ENCODE data around the gene MEDAG. TPM values are rescaled to one million over a fixed set of nuclear protein-coding genes. Genes with fewer than 3 reads are reported as not detected.

MEDAG gene
- polyA plus RNA-seq, 4 donors, result 0.34 to 21.4 (median 1.6) TPM

DNA sequence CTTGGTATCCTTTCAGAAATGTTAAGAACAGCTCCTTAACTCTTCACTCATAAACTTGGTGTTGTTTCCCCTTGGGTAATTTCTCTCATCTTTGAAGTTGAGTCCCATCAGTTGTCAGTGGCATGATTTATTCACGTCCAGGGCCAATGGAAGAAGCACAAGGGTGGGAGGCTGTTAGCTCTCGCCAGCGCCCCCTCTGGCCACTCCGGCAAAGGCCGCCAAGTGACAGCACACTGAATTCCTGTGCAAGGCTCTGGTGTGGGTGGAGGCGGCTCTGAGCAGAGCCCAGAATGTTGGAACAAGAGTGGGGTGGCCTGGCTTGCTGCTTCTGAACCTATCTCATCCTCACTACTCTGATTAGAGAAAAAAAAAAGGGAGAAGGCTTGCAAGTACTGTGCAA lies 13.1 kb upstream of the MEDAG start:
- FAIRE-seq, result no peak
- no peak overlapping the region for H3K27ac ChIP-seq (ENCODE audit: low read depth in 1 of 3, low read length in 2 of 3)
- DNase-seq, result no peak

GRCh38 chr13:30895773-30896172 lies 10.3 kb upstream of the MEDAG start:
- peaks cover 0 to 4% (median 4%) of the 10 kb centered on the region in 3 donors for H3K27me3 ChIP-seq (ENCODE audit: control insufficient read depth in 3 of 3, insufficient read depth in 3 of 3, low read length in 3 of 3)
- H3K27ac ChIP-seq (ENCODE audit: low read depth in 1 of 3, low read length in 2 of 3), result no peak overlapping the region
- no peaks in the 10 kb centered on the region for H3K9me3 ChIP-seq (ENCODE audit: control insufficient read depth in 2 of 2, insufficient read depth in 1 of 2, low read depth in 1 of 2, low read length in 1 of 2)
- DNase-seq (no peak), FAIRE-seq (no peak)
- H3K36me3 ChIP-seq (ENCODE audit: control insufficient read depth in 3 of 3, insufficient read depth in 2 of 3, low read depth in 1 of 3, low read length in 3 of 3), result no peaks in the 10 kb centered on the region
- WGBS, 3 donors, result 69 to 79% (median 71%) methylated on average over 4 of the region's 4 CpGs
- no peak overlapping the region for H3K4me3 ChIP-seq (ENCODE audit: low read depth in 1 of 3, low read length in 3 of 3)
- H3K4me1 ChIP-seq (ENCODE audit: control insufficient read depth in 3 of 3, insufficient read depth in 2 of 3, low read depth in 1 of 3, low read length in 2 of 3), result no peaks in the 10 kb centered on the region

More for the DNA sequence above, 13.1 kb upstream of the MEDAG start:
- Histone ChIP-seq H3K27me3 (ENCODE audit: control insufficient read depth in 3 of 3, insufficient read depth in 3 of 3, low read length in 3 of 3) (peaks cover 0 to 2% (median 0%) of the 10 kb centered on the region in 3 donors), H3K9me3 (ENCODE audit: control insufficient read depth in 2 of 2, insufficient read depth in 1 of 2, low read depth in 1 of 2, low read length in 1 of 2) (no peaks in the 10 kb centered on the region), H3K4me1 (ENCODE audit: control insufficient read depth in 3 of 3, insufficient read depth in 2 of 3, low read depth in 1 of 3, low read length in 2 of 3) (no peaks in the 10 kb centered on the region), H3K36me3 (ENCODE audit: control insufficient read depth in 3 of 3, insufficient read depth in 2 of 3, low read depth in 1 of 3, low read length in 3 of 3) (peaks cover 0 to 3% (median 0%) of the 10 kb centered on the region in 3 donors), H3K4me3 (ENCODE audit: low read depth in 1 of 3, low read length in 3 of 3) (no peak overlapping the region)
- 23 to 43% (median 35%) methylated on average over 6 of the region's 6 CpGs for WGBS, 3 donors

- no peaks in the 10 kb centered on the region for H3K36me3 ChIP-seq (ENCODE audit: control insufficient read depth in 3 of 3, insufficient read depth in 2 of 3, low read depth in 1 of 3, low read length in 3 of 3)
- no peak for FAIRE-seq
- no peak for DNase-seq
These were observed 8.0 kb upstream of the MEDAG start for GRCh38 chr13:30898070-30898469.

DNA sequence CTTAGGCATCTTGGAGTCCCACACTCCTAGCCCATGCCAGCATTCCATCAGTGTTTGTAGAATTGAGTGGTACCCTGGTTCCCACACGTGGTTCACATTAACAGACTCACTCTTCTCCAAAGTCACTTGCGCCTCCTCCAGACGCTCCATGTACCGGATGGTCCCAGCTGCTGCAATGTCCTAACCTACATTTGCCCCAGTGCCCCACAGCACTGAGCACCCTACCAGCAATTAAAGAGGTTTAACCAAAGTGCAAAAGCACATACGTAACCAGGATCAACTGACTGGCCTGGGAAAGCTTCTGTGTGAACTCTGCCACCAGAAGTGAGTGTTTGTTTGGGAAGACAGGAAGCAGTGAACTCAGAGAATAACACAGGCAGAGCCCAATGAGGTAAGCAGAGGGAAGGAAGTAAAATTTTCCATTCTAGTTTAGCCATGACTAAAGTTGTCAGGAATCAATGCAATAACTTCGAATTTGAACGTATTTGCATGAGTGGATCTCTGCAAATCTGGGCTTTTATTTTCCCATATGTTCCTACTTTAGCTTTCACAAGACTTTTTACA lies 7.3 kb upstream of the MEDAG start:
- Histone ChIP-seq H3K4me1 (ENCODE audit: control insufficient read depth in 3 of 3, insufficient read depth in 2 of 3, low read depth in 1 of 3, low read length in 2 of 3) (no peaks in the 10 kb centered on the region), H3K36me3 (ENCODE audit: control insufficient read depth in 3 of 3, insufficient read depth in 2 of 3, low read depth in 1 of 3, low read length in 3 of 3) (no peaks in the 10 kb centered on the region), H3K9me3 (ENCODE audit: control insufficient read depth in 2 of 2, insufficient read depth in 1 of 2, low read depth in 1 of 2, low read length in 1 of 2) (no peaks in the 10 kb centered on the region), H3K4me3 (ENCODE audit: low read depth in 1 of 3, low read length in 3 of 3) (no peak overlapping the region), H3K27me3 (ENCODE audit: control insufficient read depth in 3 of 3, insufficient read depth in 3 of 3, low read length in 3 of 3) (peaks cover 0 to 8% (median 4%) of the 10 kb centered on the region in 3 donors), H3K27ac (ENCODE audit: low read depth in 1 of 3, low read length in 2 of 3) (peak overlapping the region in 1 of 3 donors; percentile 30)
- WGBS, 3 donors, result 60 to 67% (median 65%) methylated on average over 7 of the region's 7 CpGs
- peak in 1 of 2 donors; percentile 21 for DNase-seq
- FAIRE-seq, result no peak

More at GRCh38 chr13:30898070-30898469, 8.0 kb upstream of the MEDAG start:
- Histone ChIP-seq H3K9me3 (ENCODE audit: control insufficient read depth in 2 of 2, insufficient read depth in 1 of 2, low read depth in 1 of 2, low read length in 1 of 2) (no peaks in the 10 kb centered on the region), H3K4me3 (ENCODE audit: low read depth in 1 of 3, low read length in 3 of 3) (no peak overlapping the region), H3K27ac (ENCODE audit: low read depth in 1 of 3, low read length in 2 of 3) (no peak overlapping the region), H3K4me1 (ENCODE audit: control insufficient read depth in 3 of 3, insufficient read depth in 2 of 3, low read depth in 1 of 3, low read length in 2 of 3) (no peaks in the 10 kb centered on the region), H3K27me3 (ENCODE audit: control insufficient read depth in 3 of 3, insufficient read depth in 3 of 3, low read length in 3 of 3) (peaks cover 0 to 4% (median 4%) of the 10 kb centered on the region in 3 donors)

- DNase-seq (no peak), FAIRE-seq (no peak)
- no peaks in the 10 kb centered on the region for H3K36me3 ChIP-seq (ENCODE audit: control insufficient read depth in 3 of 3, insufficient read depth in 2 of 3, low read depth in 1 of 3, low read length in 3 of 3)
- no peaks in the 10 kb centered on the region for H3K9me3 ChIP-seq (ENCODE audit: control insufficient read depth in 2 of 2, insufficient read depth in 1 of 2, low read depth in 1 of 2, low read length in 1 of 2)
- H3K27ac ChIP-seq (ENCODE audit: low read depth in 1 of 3, low read length in 2 of 3), result no peak overlapping the region
- no peak overlapping the region for H3K4me3 ChIP-seq (ENCODE audit: low read depth in 1 of 3, low read length in 3 of 3)
- no peaks in the 10 kb centered on the region for H3K4me1 ChIP-seq (ENCODE audit: control insufficient read depth in 3 of 3, insufficient read depth in 2 of 3, low read depth in 1 of 3, low read length in 2 of 3)
- WGBS, 3 donors, result 66 to 78% (median 77%) methylated on average over 4 of the region's 4 CpGs
- peaks cover 0 to 24% (median 12%) of the 10 kb centered on the region in 3 donors for H3K27me3 ChIP-seq (ENCODE audit: control insufficient read depth in 3 of 3, insufficient read depth in 3 of 3, low read length in 3 of 3)
These were observed 5.6 kb upstream of the MEDAG start for GRCh38 chr13:30900436-30900835.

DNA sequence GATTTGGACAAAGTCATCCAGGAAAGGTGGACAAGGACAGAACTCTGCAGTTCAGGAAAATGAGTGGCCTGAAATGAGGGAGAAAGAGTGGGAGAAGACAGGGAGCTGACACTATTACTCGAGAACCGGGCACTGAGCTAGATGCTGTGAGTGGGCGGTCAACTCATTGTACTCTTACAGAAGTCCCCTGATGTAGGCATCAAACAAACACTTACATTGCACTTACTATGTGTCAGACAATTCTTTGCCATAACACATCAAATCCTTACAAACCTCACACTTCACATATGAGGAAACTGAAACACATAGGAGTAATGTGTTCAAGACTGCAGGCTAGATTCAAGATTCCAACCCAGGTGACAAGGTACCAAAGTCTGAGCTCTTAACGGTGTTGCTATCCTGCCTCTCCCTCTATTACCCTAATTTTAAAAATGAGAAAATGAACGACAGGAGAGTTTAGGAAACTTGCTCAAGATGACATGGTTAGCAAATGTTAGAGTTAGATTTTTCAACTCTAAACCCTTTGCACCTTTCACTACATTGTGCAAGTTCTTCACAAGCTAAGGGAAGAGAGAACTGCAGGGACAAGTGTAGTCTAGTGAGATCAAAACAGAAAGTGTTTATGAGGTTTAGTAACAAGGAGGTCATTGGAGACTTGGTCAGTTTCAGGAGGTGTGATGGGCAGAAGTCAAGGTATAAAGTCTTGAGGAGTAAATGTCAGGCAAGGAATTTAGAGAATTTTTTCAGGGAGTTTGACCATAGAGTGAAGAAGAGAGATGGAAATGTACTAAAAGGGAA lies 4.9 kb upstream of the MEDAG start:
- H3K4me1 ChIP-seq (ENCODE audit: control insufficient read depth in 3 of 3, insufficient read depth in 2 of 3, low read depth in 1 of 3, low read length in 2 of 3), result peaks cover 0 to 5% (median 0%) of the 10 kb centered on the region in 3 donors
- DNase-seq (no peak), FAIRE-seq (no peak)
- H3K4me3 ChIP-seq (ENCODE audit: low read depth in 1 of 3, low read length in 3 of 3), result no peak overlapping the region
- 68 to 82% (median 70%) methylated on average over 5 of the region's 5 CpGs for WGBS, 3 donors
- H3K27ac ChIP-seq (ENCODE audit: low read depth in 1 of 3, low read length in 2 of 3), result no peak overlapping the region
- no peaks in the 10 kb centered on the region for H3K36me3 ChIP-seq (ENCODE audit: control insufficient read depth in 3 of 3, insufficient read depth in 2 of 3, low read depth in 1 of 3, low read length in 3 of 3)
- H3K9me3 ChIP-seq (ENCODE audit: control insufficient read depth in 2 of 2, insufficient read depth in 1 of 2, low read depth in 1 of 2, low read length in 1 of 2), result no peaks in the 10 kb centered on the region
- H3K27me3 ChIP-seq (ENCODE audit: control insufficient read depth in 3 of 3, insufficient read depth in 3 of 3, low read length in 3 of 3), result peaks cover 0 to 30% (median 19%) of the 10 kb centered on the region in 3 donors

DNA sequence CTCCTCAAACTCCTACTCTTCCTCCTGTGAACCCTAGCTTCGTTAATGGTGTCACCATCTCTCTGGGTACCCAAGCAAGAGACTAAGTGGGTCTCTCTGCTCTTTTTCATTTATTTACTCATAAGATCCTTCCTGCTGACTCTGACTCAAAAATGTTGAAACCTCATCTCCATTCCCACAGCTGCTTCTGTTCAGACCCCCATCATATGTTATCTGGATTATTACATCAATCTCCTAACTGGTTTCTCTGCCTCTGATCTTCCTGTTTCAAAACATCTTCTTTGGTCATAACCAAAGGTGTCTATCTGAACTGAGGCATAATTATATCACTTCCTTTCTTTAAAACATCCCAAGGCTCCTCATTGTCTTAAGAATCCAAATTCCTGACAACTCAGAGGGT lies 2.0 kb upstream of the MEDAG start:
- Histone ChIP-seq H3K4me3 (ENCODE audit: low read depth in 1 of 3, low read length in 3 of 3) (no peak overlapping the region), H3K4me1 (ENCODE audit: control insufficient read depth in 3 of 3, insufficient read depth in 2 of 3, low read depth in 1 of 3, low read length in 2 of 3) (peaks cover 0 to 5% (median 0%) of the 10 kb centered on the region in 3 donors), H3K9me3 (ENCODE audit: control insufficient read depth in 2 of 2, insufficient read depth in 1 of 2, low read depth in 1 of 2, low read length in 1 of 2) (no peaks in the 10 kb centered on the region), H3K36me3 (ENCODE audit: control insufficient read depth in 3 of 3, insufficient read depth in 2 of 3, low read depth in 1 of 3, low read length in 3 of 3) (no peaks in the 10 kb centered on the region), H3K27me3 (ENCODE audit: control insufficient read depth in 3 of 3, insufficient read depth in 3 of 3, low read length in 3 of 3) (peaks cover 5 to 44% (median 24%) of the 10 kb centered on the region in 3 donors), H3K27ac (ENCODE audit: low read depth in 1 of 3, low read length in 2 of 3) (no peak overlapping the region)
- WGBS, 3 donors, result 71 to 79% (median 71%) methylated on average over 1 of the region's 1 CpG
- DNase-seq (no peak), FAIRE-seq (no peak)

DNA sequence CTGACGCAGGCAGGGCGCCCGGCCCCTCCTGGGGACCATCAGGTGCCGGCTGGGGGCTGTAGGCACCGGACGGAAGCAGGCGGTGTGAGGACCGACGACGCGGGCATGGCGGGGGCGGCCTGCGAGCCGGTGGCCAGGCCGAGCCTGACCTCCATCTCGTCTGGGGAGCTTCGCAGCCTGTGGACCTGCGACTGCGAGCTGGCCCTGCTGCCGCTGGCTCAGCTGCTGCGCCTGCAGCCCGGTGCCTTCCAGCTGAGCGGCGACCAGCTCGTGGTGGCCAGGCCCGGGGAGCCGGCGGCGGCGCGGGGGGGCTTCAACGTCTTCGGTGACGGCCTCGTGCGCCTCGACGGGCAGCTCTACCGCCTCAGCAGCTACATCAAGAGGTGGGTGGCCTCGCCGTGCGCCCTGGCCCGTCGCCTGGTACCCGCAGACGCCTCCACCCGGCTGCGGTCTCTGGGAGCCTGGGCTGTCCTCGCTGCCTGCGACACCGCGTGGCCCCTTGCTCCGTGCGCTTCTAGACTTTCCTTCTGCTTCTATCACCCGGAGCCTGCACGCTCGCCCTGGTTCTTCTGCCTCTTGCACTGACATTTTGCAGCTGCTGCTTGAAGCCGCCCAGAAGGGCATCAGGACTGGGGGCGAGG lies 460 bp downstream of the MEDAG start:
- Histone ChIP-seq H3K27me3 (ENCODE audit: control insufficient read depth in 3 of 3, insufficient read depth in 3 of 3, low read length in 3 of 3) (peaks cover 5 to 47% (median 22%) of the 10 kb centered on the region in 3 donors), H3K27ac (ENCODE audit: low read depth in 1 of 3, low read length in 2 of 3) (peak overlapping the region in 1 of 3 donors; percentile 52), H3K4me3 (ENCODE audit: low read depth in 1 of 3, low read length in 3 of 3) (no peak overlapping the region), H3K9me3 (ENCODE audit: control insufficient read depth in 2 of 2, insufficient read depth in 1 of 2, low read depth in 1 of 2, low read length in 1 of 2) (no peaks in the 10 kb centered on the region), H3K36me3 (ENCODE audit: control insufficient read depth in 3 of 3, insufficient read depth in 2 of 3, low read depth in 1 of 3, low read length in 3 of 3) (no peaks in the 10 kb centered on the region), H3K4me1 (ENCODE audit: control insufficient read depth in 3 of 3, insufficient read depth in 2 of 3, low read depth in 1 of 3, low read length in 2 of 3) (peaks cover 0 to 5% (median 0%) of the 10 kb centered on the region in 3 donors)
- FAIRE-seq, result no peak
- DNase-seq, result peak in 1 of 2 donors; percentile 16
- WGBS, 3 donors, result 7 to 17% (median 11%) methylated on average over 45 to 60 of the region's 60 CpGs

Measured in small intestine (tissue), 7 donors.